Adipocyte (in vitro differentiated cells): ENCODE data around the gene CARD11.

Experiments used
- DNase-seq: peaks from one replicate; pipeline ENCODE4 v3.0.0-alpha.2; 2015; ENCODE audit warnings: low read depth
- H3K27me3 ChIP-seq: replicated peaks from 2 replicates; pipeline ENCODE4 v1.7.0; 2013; ENCODE audit warnings: mild to moderate bottlenecking, low read length, moderate library complexity; ENCODE audit not compliant: control insufficient read depth, insufficient read depth
- H3K36me3 ChIP-seq: 2 replicates; pipeline ENCODE4 v1.7.0; 2013; ENCODE audit warnings: low read length, mild to moderate bottlenecking, moderate library complexity; ENCODE audit not compliant: control insufficient read depth, insufficient read depth, severe bottlenecking
- H3K4me1 ChIP-seq: 2 replicates; pipeline ENCODE4 v1.7.0; 2013; ENCODE audit warnings: mild to moderate bottlenecking, low read length, moderate library complexity; ENCODE audit not compliant: control insufficient read depth, insufficient read depth
- H3K4me3 ChIP-seq: 2 replicates; pipeline ENCODE4 v1.7.0; 2013; ENCODE audit warnings: mild to moderate bottlenecking, low read length, moderate library complexity
- H3K9ac ChIP-seq: 2 replicates; pipeline ENCODE4 v1.7.0; 2013; ENCODE audit warnings: mild to moderate bottlenecking, low read length, moderate library complexity
- H3K9me3 ChIP-seq: 2 replicates; pipeline ENCODE4 v1.7.0; 2013; ENCODE audit warnings: mild to moderate bottlenecking, low read length, moderate library complexity; ENCODE audit not compliant: control insufficient read depth

Gene CARD11

GRCh38 chr7:2938514-2939192, 105.0 kb downstream of the CARD11 start:
- no peak for DNase-seq
- no peak overlapping the region for H3K9ac ChIP-seq

GRCh38 chr7:2937701-2938513, 105.8 kb downstream of the CARD11 start:
- Histone ChIP-seq H3K9ac (no peak overlapping the region), H3K36me3 (no peaks in the 10 kb centered on the region), H3K9me3 (no peaks in the 10 kb centered on the region), H3K4me1 (no peaks in the 10 kb centered on the region), H3K27me3 (peaks cover 24% of the 10 kb centered on the region), H3K4me3 (no peak overlapping the region)
- DNase-seq: no peak

More at GRCh38 chr7:2938514-2939192, 105.0 kb downstream of the CARD11 start:
- no peaks in the 10 kb centered on the region for H3K36me3 ChIP-seq
- H3K4me3 ChIP-seq: no peak overlapping the region
- no peaks in the 10 kb centered on the region for H3K4me1 ChIP-seq
- H3K27me3 ChIP-seq: peaks cover 24% of the 10 kb centered on the region
- no peaks in the 10 kb centered on the region for H3K9me3 ChIP-seq

- peaks cover 32% of the 10 kb centered on the region for H3K27me3 ChIP-seq
- DNase-seq: no peak
- H3K4me3 ChIP-seq: no peak overlapping the region
- H3K9ac ChIP-seq: no peak overlapping the region
- H3K36me3 ChIP-seq: no peaks in the 10 kb centered on the region
- no peaks in the 10 kb centered on the region for H3K9me3 ChIP-seq
- H3K4me1 ChIP-seq: no peaks in the 10 kb centered on the region
Measured at GRCh38 chr7:2936891-2937580, 106.6 kb downstream of the CARD11 start.

- Histone ChIP-seq H3K9me3 (no peaks in the 10 kb centered on the region), H3K4me3 (no peak overlapping the region), H3K9ac (no peak overlapping the region), H3K36me3 (no peaks in the 10 kb centered on the region), H3K27me3 (peaks cover 33% of the 10 kb centered on the region), H3K4me1 (no peaks in the 10 kb centered on the region)
- no peak for DNase-seq
Measured at GRCh38 chr7:2936301-2936700, 107.4 kb downstream of the CARD11 start.

GRCh38 chr7:2934984-2935740, 108.5 kb downstream of the CARD11 start:
- Histone ChIP-seq H3K27me3 (peaks cover 32% of the 10 kb centered on the region), H3K4me1 (no peaks in the 10 kb centered on the region), H3K9ac (no peak overlapping the region), H3K9me3 (no peaks in the 10 kb centered on the region), H3K36me3 (no peaks in the 10 kb centered on the region), H3K4me3 (no peak overlapping the region)
- DNase-seq: no peak

GRCh38 chr7:2934211-2934731, 109.4 kb downstream of the CARD11 start:
- H3K4me1 ChIP-seq: no peaks in the 10 kb centered on the region
- DNase-seq: peak; percentile 47
- H3K9ac ChIP-seq: no peak overlapping the region
- no peaks in the 10 kb centered on the region for H3K36me3 ChIP-seq
- no peak overlapping the region for H3K4me3 ChIP-seq
- peaks cover 34% of the 10 kb centered on the region for H3K27me3 ChIP-seq
- no peaks in the 10 kb centered on the region for H3K9me3 ChIP-seq

GRCh38 chr7:2932402-2933251, 111.0 kb downstream of the CARD11 start:
- H3K36me3 ChIP-seq: no peaks in the 10 kb centered on the region

GRCh38 chr7:2931034-2931415, 112.6 kb downstream of the CARD11 start:
- Histone ChIP-seq H3K9me3 (no peaks in the 10 kb centered on the region), H3K9ac (no peak overlapping the region), H3K4me1 (peaks cover 6% of the 10 kb centered on the region), H3K36me3 (no peaks in the 10 kb centered on the region), H3K4me3 (no peak overlapping the region), H3K27me3 (peaks cover 38% of the 10 kb centered on the region)
- DNase-seq: no peak

More at GRCh38 chr7:2932402-2933251, 111.0 kb downstream of the CARD11 start:
- Histone ChIP-seq H3K9ac (no peak overlapping the region), H3K4me1 (peaks cover 6% of the 10 kb centered on the region), H3K9me3 (no peaks in the 10 kb centered on the region), H3K4me3 (no peak overlapping the region), H3K27me3 (peaks cover 36% of the 10 kb centered on the region)
- DNase-seq: no peak

GRCh38 chr7:2930310-2931033, 113.2 kb downstream of the CARD11 start:
- no peaks in the 10 kb centered on the region for H3K9me3 ChIP-seq
- peaks cover 6% of the 10 kb centered on the region for H3K4me1 ChIP-seq
- no peaks in the 10 kb centered on the region for H3K36me3 ChIP-seq
- H3K9ac ChIP-seq: no peak overlapping the region
- H3K27me3 ChIP-seq: peaks cover 42% of the 10 kb centered on the region
- H3K4me3 ChIP-seq: no peak overlapping the region
- DNase-seq: no peak
